ENCODE measurements around the gene DHX29. TPM values are rescaled to one million over a fixed set of nuclear protein-coding genes. Genes with fewer than 3 reads are reported as not detected.

The DHX29 gene
- total and polyA plus RNA-seq, 8 donors: 4.2 to 13.7 (median 11.2) TPM

DNA sequence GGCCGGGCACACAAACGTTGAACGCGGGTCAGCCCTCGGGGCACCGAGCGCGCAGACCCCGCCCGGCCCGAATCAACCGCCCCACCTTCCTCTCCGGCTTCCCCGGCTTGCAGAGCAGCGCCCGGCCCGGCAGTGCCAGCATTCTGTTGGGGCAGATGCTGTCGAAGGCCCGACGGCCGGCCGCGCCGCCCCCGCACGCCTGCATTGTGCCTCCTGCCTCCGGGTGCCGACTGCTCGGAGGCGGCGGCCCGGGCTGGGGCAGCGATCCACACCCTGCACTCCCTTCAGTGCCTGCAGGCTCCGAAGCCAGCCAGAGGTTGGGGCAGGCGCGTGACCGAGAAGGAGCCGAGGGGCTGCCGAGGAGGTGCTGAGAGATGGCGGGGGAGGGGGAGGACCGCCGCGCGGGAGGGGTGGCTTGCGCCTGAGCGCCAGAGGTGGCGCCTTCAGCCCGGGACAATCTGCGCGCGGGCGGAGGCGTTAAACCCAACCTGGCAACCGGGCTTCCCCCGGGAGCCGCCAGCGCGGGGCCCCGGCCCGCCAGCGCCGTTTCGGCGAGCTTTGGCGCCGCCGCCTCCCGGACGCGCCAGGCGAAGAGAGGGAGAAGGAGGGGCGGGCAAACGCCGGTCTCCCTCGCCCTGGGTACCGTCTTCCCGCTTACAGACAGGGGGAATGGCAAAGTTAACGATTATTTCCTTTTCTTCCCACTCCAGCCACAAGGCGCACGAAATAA lies 80.4 kb downstream of the DHX29 start, which contains the start of gene MCIDAS:
Gene MCIDAS (minus strand): TSS at position 382 of the 730 bp plus-strand sequence. CDS start 177 bp downstream, at position 205.
- Histone ChIP-seq H3K27me3 (peaks cover 0 to 3% (median 0%) of the 10 kb centered on the region in 4 donors), H3K36me3 (no peaks in the 10 kb centered on the region), H3K27ac (peak within 1 kb of the TSS in 2 of 4 donors; percentile 29 to 52), H3K4me1 (peaks cover 0 to 7% (median 0%) of the 10 kb centered on the region in 3 donors), H3K9me3 (no peaks in the 10 kb centered on the region), H3K4me3 (peak within 1 kb of the TSS; percentile 26 to 71 (median 44))
- FAIRE-seq (no peak), ATAC-seq (peak; percentile 84 to 88 (median 86)), DNase-seq (peak; percentile 71 to 89 (median 84))
- TF ChIP-seq CTCF (IDR thresholded peaks at IDR 0.05): peak in 3 of 4 donors; percentile 21 to 37 (median 22)
- intact Hi-C loops (cut with DNase I): loop anchor here in 1 of 3 donors (10.0 kb wide), 1 partner anchor 52 kb away; the partner anchor contains the start of gene CDC20B
- WGBS, 2 donors: 0 to 1% methylated on average over 55 to 80 of the region's 80 CpGs

GRCh38 chr5:55226027-55226933 lies 81.2 kb downstream of the DHX29 start:
- H3K27ac ChIP-seq: peak overlapping the region in 2 of 4 donors; percentile 29 to 52
- peak; percentile 29 to 54 (median 43) for TF ChIP-seq CTCF (IDR thresholded peaks at IDR 0.05)
- intact Hi-C loops (cut with DNase I): loop anchor here in 1 of 3 donors (10.0 kb wide), 1 partner anchor 51 kb away; the partner anchor contains the start of gene CDC20B
- peaks cover 0 to 7% (median 0%) of the 10 kb centered on the region in 3 donors for H3K4me1 ChIP-seq
- H3K36me3 ChIP-seq: no peaks in the 10 kb centered on the region
- 8 to 10% methylated on average over 37 to 54 of the region's 54 CpGs for WGBS, 2 donors
- FAIRE-seq (no peak), ATAC-seq (peak; percentile 63 to 75 (median 70)), DNase-seq (peak in 5 of 6 donors; percentile 66 to 87 (median 70))
- H3K27me3 ChIP-seq: no peaks in the 10 kb centered on the region
- peak overlapping the region; percentile 26 to 71 (median 44) for H3K4me3 ChIP-seq
- H3K9me3 ChIP-seq: no peaks in the 10 kb centered on the region

DNA sequence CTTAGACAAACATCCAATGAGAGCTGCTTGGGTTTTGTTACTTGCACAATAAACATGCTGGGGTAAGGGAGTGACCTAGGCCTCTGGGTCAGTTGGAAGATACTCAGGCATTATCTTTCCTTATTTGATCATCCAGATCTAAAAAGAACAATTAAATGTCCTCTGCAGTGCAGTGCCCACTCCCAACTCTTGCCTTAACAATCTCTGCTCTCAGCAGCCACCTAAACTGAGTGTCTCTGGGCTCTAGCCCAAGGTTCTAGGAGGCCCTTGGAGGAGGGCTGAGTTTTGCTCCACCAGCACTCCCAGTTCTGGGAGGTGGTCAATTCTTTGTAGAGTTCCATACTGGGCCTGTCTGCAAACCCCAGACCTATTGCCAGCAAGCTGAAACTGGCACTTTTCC lies 82.1 kb downstream of the DHX29 start:
- Histone ChIP-seq H3K36me3 (no peaks in the 10 kb centered on the region), H3K4me3 (no peak overlapping the region), H3K4me1 (peaks cover 0 to 7% (median 0%) of the 10 kb centered on the region in 3 donors), H3K27ac (no peak overlapping the region), H3K9me3 (no peaks in the 10 kb centered on the region), H3K27me3 (no peaks in the 10 kb centered on the region)
- intact Hi-C loops (cut with DNase I): loop anchor here in 1 of 3 donors (10.0 kb wide), 1 partner anchor 51 kb away; the partner anchor contains the start of gene CDC20B
- FAIRE-seq (no peak), DNase-seq (no peak), ATAC-seq (no peak)
- TF ChIP-seq CTCF (IDR thresholded peaks at IDR 0.05): no peak

DNA sequence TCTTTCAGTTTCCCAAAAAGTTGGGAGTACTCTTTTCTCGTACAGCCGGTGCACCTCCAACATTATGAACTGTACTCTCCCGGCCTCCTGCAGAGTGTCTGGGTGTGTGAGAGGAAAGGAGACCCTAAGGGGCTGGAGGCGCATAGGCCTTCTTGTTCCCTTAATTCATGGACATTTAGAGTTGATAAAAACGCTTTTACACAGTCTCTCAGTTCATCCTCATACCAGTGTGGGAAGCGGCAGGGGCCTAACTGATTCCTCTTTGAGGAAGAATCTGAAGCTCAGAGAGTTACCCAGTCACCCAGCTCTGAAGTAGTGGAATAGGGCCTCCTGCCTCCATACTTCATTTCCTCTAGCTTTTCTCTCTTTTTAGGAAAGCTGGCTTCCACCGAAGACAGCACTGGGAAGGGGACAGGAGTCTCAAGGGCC lies 83.7 kb downstream of the DHX29 start:
- 71 to 74% methylated on average over 7 of the region's 7 CpGs for WGBS, 2 donors
- Histone ChIP-seq H3K4me1 (peaks cover 6 to 19% (median 9%) of the 10 kb centered on the region in 3 donors), H3K27me3 (no peaks in the 10 kb centered on the region), H3K9me3 (no peaks in the 10 kb centered on the region), H3K4me3 (no peak overlapping the region), H3K36me3 (no peaks in the 10 kb centered on the region), H3K27ac (no peak overlapping the region)
- intact Hi-C loops (cut with DNase I): loop anchor here in 1 of 3 donors (10.0 kb wide), 1 partner anchor 49 kb away; the partner anchor contains the start of gene CDC20B
- DNase-seq (no peak), ATAC-seq (no peak), FAIRE-seq (no peak)
- no peak for TF ChIP-seq CTCF (IDR thresholded peaks at IDR 0.05)

Data from pancreas (tissue), 10 donors.